Activated CD4-positive, alpha-beta T cell treated with anti-CD3 and anti-CD28 coated beads for 4 hours (primary cell): ENCODE data around the gene NRXN2.

Experiments
- DNase-seq, 2 donors: peaks; one replicate each; pipeline ENCODE4 v3.0.0-alpha.2; 2020

Gene NRXN2

GRCh38 chr11:64694821-64695365 lies 28.1 kb downstream of the NRXN2 start:
- no peak for DNase-seq

- DNase-seq: no peak
Measured at GRCh38 chr11:64694026-64694755, 28.8 kb downstream of the NRXN2 start.

GRCh38 chr11:64692764-64693331 lies 30.1 kb downstream of the NRXN2 start:
- DNase-seq: no peak

GRCh38 chr11:64691543-64691942 lies 31.5 kb downstream of the NRXN2 start:
- no peak for DNase-seq

GRCh38 chr11:64690235-64690634 lies 32.8 kb downstream of the NRXN2 start:
- no peak for DNase-seq

DNA sequence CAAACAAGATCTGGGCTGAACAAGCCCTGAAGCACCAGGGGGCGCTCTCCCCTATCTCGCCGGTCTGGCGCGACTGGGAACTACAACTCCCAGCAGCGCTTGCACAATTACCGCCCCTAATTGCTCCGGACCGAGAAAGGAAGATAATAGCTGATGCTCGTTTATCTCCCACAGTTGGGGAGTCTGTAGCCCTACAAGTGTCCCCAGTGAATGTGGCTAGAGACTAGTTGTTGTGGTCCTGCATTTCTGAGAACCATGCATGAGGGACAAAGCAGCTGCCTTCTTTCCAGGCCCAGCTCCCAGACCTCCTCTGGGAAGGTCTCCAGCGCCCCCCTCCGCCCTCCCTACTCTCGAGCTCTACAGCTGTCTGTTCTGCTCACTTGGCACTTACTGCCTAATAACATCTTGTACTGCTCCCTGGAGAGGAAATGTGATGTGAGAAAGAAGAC lies 34.4 kb downstream of the NRXN2 start:
- DNase-seq: peak; percentile 86 to 93

GRCh38 chr11:64687643-64688533 lies 35.1 kb downstream of the NRXN2 start:
- DNase-seq: no peak

DNA sequence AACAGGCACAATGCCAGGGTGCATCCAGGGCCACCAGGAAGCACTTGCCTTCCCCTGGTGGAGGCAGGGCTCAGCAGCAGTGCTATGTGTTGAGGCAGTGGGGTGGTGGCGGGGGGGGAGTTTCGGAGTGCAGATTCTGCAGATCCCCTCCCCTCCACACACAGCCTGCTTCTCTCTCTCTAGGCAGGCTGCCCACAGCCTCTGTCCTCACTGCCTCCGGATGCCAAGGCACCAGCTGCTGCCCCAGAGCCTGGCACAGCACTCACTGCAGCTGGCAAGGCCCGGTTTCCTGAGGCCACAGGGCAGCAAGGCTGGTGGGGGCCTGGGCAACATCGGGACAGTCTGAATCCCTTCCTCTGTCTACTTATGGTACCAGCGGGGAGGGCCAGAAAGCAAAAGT lies 35.8 kb downstream of the NRXN2 start:
- no peak for DNase-seq

- DNase-seq: no peak
Measured at GRCh38 chr11:64686466-64687170, 36.4 kb downstream of the NRXN2 start.

GRCh38 chr11:64685536-64685935 lies 37.5 kb downstream of the NRXN2 start:
- DNase-seq: no peak

GRCh38 chr11:64684357-64684756 lies 38.6 kb downstream of the NRXN2 start:
- no peak for DNase-seq

GRCh38 chr11:64681171-64681570 lies 41.8 kb downstream of the NRXN2 start:
- DNase-seq: no peak

- DNase-seq: no peak
Measured at GRCh38 chr11:64679846-64680245, 43.2 kb downstream of the NRXN2 start.

GRCh38 chr11:64677441-64678023 lies 45.5 kb downstream of the NRXN2 start:
- DNase-seq: no peak

- no peak for DNase-seq
Measured at GRCh38 chr11:64676261-64676615, 46.8 kb downstream of the NRXN2 start.

- DNase-seq: no peak
Measured at GRCh38 chr11:64675450-64676260, 47.3 kb downstream of the NRXN2 start.

- DNase-seq: no peak
Measured at GRCh38 chr11:64674774-64675173, 48.2 kb downstream of the NRXN2 start.

GRCh38 chr11:64673279-64673678 lies 49.7 kb downstream of the NRXN2 start:
- DNase-seq: no peak

- no peak for DNase-seq
Measured at GRCh38 chr11:64672875-64673274, 50.1 kb downstream of the NRXN2 start.

DNA sequence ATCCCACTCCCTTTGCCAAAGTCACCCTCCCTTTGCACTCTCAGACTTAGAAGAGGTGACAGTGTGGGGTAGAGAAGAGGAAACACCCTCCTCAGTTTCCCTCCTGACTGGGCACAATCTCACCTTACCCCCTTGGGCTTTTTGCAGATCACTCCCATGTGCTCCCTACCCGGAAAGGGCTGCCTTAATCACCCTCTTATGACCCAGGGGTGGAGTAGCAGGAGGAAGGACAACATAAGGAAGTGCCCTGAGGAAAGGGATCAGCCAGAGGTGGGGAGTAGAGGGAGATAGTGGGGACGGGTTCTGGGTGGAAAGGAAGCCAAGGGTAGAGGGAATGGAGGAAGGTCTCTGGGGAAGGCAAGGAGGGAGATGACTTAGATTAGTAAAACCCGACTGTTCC lies 52.0 kb downstream of the NRXN2 start:
- no peak for DNase-seq

DNA sequence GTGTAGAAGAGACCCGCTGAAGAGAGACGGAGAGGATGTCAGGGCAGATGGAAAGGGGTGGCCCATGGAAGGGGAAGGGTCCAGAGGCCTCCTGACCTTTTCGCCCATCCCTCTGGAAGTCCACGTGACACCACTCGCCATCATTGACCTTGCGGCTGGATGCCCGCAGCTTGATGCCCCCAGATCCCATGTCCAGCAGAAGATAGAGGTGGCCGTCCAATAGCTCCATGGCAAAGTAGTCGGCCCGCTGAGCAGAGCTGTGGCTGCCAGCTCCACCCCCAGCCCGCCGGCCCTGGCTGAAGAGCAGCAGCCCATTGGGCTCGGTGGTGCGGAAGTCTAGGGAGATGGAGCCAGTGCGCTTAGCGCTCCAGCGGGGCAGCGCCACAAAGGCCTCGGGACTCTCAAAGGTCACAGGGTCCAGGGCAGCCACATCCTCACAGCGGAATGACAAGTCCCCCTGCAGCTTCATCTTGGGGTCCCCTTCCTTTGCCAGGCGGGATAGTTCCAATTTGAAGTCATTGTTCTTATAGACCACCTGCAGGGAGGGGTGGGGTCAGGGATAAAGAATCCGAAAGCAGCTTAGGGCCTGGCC lies 55.7 kb downstream of the NRXN2 start:
- no peak for DNase-seq
